Rectal smooth muscle tissue (tissue), 1 donor: ENCODE data around the gene ADAM22.
"Not testable (repeated sequence)": the region's sequence is repeated elsewhere in the genome, so short reads cannot be mapped to it uniquely, and the experiment has no call there.

Source experiments
- H3K27ac ChIP-seq: one replicate; pipeline ENCODE4 v1.7.0; 2013; ENCODE audit warnings: low read depth, low read length, inconsistent platforms
- H3K27me3 ChIP-seq: one replicate; pipeline ENCODE4 v1.7.0; 2013; ENCODE audit warnings: low read length; ENCODE audit not compliant: control insufficient read depth, insufficient read depth
- H3K36me3 ChIP-seq: one replicate; pipeline ENCODE4 v1.7.0; 2013; ENCODE audit warnings: low read length; ENCODE audit not compliant: control insufficient read depth, insufficient read depth
- H3K4me1 ChIP-seq: one replicate; pipeline ENCODE4 v1.7.0; 2013; ENCODE audit warnings: low read length; ENCODE audit not compliant: control insufficient read depth, insufficient read depth
- H3K4me3 ChIP-seq: one replicate; pipeline ENCODE4 v1.7.0; 2013; ENCODE audit warnings: low read length
- H3K9ac ChIP-seq: one replicate; pipeline ENCODE4 v1.7.0; 2013; ENCODE audit warnings: low read length

The ADAM22 gene, protein sequence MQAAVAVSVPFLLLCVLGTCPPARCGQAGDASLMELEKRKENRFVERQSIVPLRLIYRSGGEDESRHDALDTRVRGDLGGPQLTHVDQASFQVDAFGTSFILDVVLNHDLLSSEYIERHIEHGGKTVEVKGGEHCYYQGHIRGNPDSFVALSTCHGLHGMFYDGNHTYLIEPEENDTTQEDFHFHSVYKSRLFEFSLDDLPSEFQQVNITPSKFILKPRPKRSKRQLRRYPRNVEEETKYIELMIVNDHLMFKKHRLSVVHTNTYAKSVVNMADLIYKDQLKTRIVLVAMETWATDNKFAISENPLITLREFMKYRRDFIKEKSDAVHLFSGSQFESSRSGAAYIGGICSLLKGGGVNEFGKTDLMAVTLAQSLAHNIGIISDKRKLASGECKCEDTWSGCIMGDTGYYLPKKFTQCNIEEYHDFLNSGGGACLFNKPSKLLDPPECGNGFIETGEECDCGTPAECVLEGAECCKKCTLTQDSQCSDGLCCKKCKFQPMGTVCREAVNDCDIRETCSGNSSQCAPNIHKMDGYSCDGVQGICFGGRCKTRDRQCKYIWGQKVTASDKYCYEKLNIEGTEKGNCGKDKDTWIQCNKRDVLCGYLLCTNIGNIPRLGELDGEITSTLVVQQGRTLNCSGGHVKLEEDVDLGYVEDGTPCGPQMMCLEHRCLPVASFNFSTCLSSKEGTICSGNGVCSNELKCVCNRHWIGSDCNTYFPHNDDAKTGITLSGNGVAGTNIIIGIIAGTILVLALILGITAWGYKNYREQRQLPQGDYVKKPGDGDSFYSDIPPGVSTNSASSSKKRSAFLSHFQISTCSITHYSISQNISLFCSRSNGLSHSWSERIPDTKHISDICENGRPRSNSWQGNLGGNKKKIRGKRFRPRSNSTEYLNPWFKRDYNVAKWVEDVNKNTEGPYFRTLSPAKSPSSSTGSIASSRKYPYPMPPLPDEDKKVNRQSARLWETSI

DNA sequence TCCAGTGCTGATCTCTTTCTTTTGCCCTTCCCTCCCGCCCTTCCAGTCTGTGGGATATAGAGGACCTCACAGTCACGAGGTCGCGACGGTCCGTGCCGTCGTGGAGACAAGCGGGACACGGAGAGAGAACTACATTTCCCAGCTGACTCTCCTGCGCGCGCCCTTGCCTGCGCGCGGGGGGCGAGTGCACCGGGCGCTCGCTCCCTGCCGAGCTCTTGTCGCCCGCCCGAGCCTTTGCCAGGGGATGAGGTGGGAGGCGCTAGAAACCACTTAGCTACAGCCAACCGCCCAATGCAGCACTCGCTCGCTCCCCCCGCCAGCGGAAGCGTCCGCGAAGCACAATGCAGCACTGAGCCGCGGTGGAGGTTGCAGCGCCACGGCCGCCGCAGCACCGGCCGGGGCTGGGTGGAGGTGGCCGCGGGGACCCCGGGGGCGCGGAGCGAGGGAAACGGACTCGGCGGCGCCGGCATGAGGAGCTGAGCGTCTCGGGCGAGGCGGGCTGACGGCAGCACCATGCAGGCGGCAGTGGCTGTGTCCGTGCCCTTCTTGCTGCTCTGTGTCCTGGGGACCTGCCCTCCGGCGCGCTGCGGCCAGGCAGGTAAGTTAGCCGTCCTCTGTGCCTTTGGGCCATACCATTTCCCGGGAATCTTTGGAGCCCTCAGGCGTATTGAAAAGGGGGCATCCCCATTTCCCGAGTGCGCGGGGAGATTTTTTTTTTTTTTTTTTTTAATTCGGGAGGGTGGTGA is at the start of gene ADAM22:
ADAM22 (plus strand) TSS at position 299 of the 746 bp plus-strand sequence; CDS start at position 514, 215 bp downstream.
- peak within 1 kb of the TSS; percentile 69 for H3K4me3 ChIP-seq
- no peak within 1 kb of the TSS for H3K27ac ChIP-seq
- H3K9ac ChIP-seq, result peak within 1 kb of the TSS; percentile 2
- no peaks in the 10 kb centered on the region for H3K36me3 ChIP-seq
- H3K4me1 ChIP-seq, result no peaks in the 10 kb centered on the region
- no peaks in the 10 kb centered on the region for H3K27me3 ChIP-seq

DNA sequence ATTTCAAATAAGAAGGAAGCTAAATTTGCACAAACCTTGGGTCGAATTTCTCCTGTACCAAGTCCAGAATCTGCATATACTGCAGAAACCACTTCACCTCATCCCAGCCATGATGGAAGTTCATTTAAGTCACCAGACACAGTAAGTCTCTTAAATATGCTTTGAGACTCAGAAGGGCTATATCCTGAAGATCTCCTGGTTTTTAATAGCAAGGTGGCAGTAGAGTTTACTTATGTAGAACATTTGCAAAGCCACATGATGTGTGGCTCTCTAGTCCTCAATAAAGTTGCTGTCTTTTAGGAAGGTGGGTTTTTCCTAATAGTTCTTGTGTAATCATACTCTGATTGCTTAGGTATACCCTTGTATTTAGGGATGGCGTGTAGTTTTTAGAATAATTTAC is 49.0 kb upstream of the ADAM22 start:
- Histone ChIP-seq H3K36me3 (peaks cover 4% of the 10 kb centered on the region), H3K27ac (no peak overlapping the region), H3K4me3 (no peak overlapping the region), H3K27me3 (no peaks in the 10 kb centered on the region), H3K9ac (no peak overlapping the region), H3K4me1 (no peaks in the 10 kb centered on the region)

DNA sequence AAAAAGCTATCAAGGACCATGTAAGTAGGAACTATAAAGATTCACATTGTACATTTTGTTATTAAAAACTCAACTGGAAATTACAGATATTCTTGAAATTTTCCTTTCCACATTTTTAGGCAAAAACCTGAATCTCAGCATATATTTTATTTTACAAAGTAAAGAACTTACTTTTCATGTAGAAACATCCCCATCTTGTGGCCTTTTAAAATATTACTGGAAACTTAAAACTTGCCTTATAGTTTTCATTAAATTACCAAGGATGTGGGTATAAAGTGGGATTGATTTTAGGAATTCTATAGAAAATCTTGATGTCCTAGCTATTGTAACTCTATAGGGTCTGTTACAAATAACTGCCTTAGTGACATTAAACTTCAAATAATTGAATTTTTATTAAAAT is 47.2 kb upstream of the ADAM22 start:
- Histone ChIP-seq H3K27me3 (no peaks in the 10 kb centered on the region), H3K36me3 (peaks cover 4% of the 10 kb centered on the region), H3K27ac (no peak overlapping the region), H3K9ac (no peak overlapping the region), H3K4me3 (no peak overlapping the region), H3K4me1 (no peaks in the 10 kb centered on the region)

DNA sequence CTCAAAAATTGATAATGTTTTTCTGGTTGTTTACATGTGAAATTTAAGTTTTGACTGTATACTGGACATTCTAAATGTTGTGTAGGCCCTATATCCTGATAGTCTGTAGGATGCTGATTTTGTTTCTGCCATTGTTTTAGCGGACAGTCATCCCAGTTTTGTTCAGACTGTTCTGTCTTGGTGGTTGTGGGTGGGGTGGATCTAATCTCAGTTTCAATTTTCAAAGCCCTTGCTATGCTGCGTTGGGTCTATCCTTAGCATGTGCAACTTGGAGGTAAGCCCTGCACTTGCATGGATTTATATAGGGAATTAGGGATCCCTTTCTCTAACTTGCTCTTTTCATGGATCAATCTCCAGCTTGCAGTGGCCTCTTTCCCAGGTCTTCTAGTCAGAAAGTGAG is 38.7 kb upstream of the ADAM22 start:
- Histone ChIP-seq H3K27ac (no peak overlapping the region), H3K36me3 (no peaks in the 10 kb centered on the region), H3K9ac (no peak overlapping the region), H3K4me3 (no peak overlapping the region), H3K27me3 (no peaks in the 10 kb centered on the region), H3K4me1 (no peaks in the 10 kb centered on the region)

DNA sequence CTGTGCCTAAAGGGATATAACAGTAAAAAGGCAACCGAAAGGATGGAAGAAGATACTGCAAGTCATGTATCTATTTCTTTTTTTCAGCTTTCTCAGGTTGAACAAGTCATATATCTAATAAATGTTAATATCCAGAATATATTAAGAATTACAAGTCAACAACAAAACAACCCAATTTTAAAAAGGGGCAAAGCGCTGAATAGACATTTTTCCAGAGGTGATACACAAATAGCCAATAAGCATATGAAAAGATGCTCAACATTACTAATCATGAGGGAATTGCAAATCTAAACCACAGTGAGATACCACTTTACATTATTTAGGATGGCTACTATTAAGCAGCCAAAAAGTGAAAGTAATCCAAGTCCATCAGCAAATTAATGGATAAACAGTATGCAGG is 34.8 kb upstream of the ADAM22 start:
- H3K4me3 ChIP-seq, result no peak overlapping the region
- H3K36me3 ChIP-seq, result no peaks in the 10 kb centered on the region
- no peak overlapping the region for H3K9ac ChIP-seq
- no peak overlapping the region for H3K27ac ChIP-seq
- H3K27me3 ChIP-seq, result no peaks in the 10 kb centered on the region
- no peaks in the 10 kb centered on the region for H3K4me1 ChIP-seq

DNA sequence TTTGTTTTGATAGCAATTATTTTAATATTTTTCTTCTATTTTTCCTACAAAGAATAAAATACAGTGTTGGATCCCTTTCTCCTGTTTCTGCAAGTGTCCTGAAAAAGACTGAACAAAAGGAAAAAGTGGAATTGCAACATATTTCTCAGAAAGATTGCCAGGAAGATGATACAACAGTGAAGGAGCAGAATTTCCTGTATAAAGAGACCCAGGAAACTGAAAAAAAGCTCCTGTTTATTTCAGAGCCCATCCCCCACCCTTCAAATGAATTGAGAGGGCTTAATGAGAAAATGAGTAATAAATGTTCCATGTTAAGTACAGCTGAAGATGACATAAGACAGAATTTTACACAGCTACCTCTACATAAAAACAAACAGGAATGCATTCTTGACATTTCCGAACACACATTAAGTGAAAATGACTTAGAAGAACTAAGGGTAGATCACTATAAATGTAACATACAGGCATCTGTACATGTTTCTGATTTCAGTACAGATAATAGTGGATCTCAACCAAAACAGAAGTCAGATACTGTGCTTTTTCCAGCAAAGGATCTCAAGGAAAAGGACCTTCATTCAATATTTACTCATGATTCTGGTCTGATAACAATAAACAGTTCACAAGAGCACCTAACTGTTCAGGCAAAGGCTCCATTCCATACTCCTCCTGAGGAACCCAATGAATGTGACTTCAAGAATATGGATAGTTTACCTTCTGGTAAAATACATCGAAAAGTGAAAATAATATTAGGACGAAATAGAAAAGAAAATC is 26.7 kb upstream of the ADAM22 start:
- not testable (repeated sequence) for H3K27ac ChIP-seq, H3K36me3 ChIP-seq, H3K9ac ChIP-seq, H3K4me3 ChIP-seq, H3K4me1 ChIP-seq, H3K27me3 ChIP-seq

DNA sequence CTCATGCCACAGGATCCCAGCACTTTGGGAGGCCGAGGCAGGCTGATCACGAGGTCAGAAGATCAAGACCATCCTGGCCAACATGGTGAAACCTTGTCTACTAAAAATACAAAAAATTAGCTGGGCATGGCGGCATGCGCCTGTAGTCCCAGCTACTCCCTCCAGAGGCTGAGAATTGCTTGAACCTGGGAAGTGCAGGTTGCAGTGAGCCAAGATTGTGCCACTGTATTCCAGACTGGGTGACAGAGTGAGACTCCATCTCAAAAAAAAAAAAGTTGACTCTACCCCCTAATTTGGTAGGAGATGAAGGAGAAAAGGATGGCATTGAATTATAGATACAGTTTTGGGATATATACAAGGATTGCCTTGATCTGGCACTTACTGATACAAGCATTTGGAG is 25.2 kb upstream of the ADAM22 start:
- not testable (repeated sequence) for H3K4me3 ChIP-seq, H3K4me1 ChIP-seq, H3K9ac ChIP-seq, H3K27ac ChIP-seq, H3K27me3 ChIP-seq, H3K36me3 ChIP-seq

DNA sequence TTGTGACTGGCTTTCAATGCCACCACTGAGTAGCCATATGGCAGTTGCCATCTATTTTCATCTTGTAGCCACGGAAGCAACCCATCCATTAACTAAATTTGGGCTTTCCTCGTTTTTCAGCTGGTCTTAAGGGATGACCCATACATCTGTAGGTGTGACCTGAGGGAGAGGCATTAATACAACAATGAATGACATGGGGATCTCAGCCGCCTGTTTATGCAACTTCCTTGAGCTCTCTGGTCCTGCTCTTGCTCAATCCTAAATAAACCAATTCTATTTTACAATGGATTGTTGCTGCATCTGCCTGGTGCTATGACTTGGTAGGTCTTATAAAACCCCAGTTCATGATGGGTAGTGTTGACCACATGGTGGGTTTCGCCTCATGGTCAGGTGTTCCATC is 21.9 kb upstream of the ADAM22 start:
- Histone ChIP-seq H3K4me3 (no peak overlapping the region), H3K27me3 (no peaks in the 10 kb centered on the region), H3K9ac (no peak overlapping the region), H3K36me3 (no peaks in the 10 kb centered on the region), H3K27ac (no peak overlapping the region), H3K4me1 (no peaks in the 10 kb centered on the region)

DNA sequence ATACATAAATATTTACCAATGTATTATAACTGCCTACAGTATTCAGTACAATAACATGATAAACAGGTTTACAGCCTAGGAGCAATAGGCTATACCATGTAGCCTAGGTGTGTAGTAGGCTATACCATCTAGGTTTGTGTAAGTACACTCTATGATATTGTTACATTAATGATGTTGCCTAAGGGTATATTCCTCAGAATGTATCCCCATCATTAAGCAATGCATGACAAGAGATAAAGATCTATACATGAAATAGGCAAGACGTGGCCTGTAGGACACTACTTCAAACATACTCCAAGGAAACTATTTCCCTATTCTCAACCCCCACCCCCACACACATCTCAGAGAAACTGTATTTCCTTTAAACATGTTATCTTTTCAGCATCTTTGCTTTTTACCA is 15.3 kb upstream of the ADAM22 start:
- no peaks in the 10 kb centered on the region for H3K27me3 ChIP-seq

DNA sequence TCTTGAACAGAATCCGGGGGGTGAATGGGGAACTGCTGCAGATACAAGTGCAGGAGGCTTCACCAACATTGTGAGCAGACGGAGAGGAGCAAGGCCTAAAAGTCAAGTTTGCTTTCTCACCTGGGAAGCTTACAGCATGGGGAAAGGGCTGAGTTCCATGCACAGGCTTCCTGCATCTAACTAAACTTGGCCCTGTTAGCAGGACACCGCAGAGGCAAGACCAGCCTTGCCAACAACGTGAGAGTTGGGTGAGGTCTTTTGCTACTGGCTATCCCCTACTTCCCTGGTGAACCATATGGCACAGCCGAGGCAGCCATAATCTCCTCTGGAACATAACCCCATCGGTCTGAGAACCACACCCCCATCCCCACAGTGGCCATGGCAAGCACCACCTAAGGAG is 14.2 kb upstream of the ADAM22 start:
- no peak overlapping the region for H3K9ac ChIP-seq
- H3K4me1 ChIP-seq, result no peaks in the 10 kb centered on the region
- H3K36me3 ChIP-seq, result no peaks in the 10 kb centered on the region
- H3K27ac ChIP-seq, result no peak overlapping the region
- no peaks in the 10 kb centered on the region for H3K27me3 ChIP-seq
- no peak overlapping the region for H3K4me3 ChIP-seq

More for the DNA sequence above, 15.3 kb upstream of the ADAM22 start:
- H3K9ac ChIP-seq, result no peak overlapping the region
- H3K4me1 ChIP-seq, result no peaks in the 10 kb centered on the region
- no peak overlapping the region for H3K27ac ChIP-seq
- H3K4me3 ChIP-seq, result no peak overlapping the region
- no peaks in the 10 kb centered on the region for H3K36me3 ChIP-seq

DNA sequence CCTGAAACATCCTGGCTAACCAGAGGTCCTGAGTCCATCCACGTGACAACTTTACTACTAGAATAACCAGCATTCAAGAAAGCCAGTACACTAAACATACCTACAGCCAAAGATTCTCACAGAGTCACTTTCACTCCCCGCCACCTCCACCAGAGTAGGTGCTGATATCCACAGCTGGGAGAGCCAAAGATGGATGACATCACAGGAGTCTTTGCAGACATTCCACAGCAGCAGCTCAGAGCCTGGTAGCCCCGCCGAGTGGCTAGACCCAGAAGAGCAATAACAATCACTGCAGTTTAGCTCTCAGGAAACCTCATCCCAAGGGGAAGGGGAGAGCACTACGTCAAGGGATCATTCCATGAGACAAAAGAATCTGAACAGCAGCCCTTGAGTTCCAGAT is 13.5 kb upstream of the ADAM22 start:
- Histone ChIP-seq H3K27ac (no peak overlapping the region), H3K4me3 (no peak overlapping the region), H3K9ac (no peak overlapping the region)

More for the DNA sequence above, 13.5 kb upstream of the ADAM22 start:
- H3K4me1 ChIP-seq, result no peaks in the 10 kb centered on the region
- H3K36me3 ChIP-seq, result no peaks in the 10 kb centered on the region
- no peaks in the 10 kb centered on the region for H3K27me3 ChIP-seq
